ENCODE data around the gene TRAF3.

The TRAF3 gene

DNA sequence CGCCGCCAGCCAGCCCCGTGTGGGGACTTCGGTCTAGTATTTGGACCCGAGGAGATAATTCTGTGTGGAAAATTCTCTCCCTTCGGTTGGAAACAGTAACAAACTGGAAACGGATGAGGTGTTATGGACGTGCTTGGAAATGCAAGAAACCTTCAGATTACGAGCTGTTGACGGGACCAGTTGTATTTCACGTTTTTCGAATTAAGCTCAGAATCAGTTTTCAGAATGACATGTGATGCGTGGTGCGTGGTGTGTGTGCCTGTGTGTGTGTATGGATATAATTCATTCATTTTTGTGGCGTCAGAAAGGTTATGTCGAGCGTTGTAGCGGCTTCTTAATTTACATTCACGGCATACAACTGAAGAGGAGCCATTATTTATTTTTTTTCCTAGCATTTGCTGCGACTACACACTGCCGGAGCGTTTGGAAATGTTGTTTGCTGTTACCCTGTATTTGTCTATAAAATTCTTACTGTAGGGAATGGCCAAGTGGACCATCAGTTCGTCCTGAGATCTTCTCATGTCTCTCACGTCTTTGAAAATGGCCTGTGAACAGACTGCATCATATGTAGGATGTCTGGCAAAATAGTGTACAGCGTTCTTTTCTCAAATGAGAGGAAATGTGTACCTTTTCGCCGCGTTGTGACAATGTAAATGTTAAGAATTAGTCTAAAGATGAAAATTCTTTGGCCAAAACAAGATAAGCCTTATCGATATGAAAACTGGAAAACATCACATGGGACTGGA is 1.3 kb downstream of the TRAF3 start:
- no peak for DNase-seq

DNA sequence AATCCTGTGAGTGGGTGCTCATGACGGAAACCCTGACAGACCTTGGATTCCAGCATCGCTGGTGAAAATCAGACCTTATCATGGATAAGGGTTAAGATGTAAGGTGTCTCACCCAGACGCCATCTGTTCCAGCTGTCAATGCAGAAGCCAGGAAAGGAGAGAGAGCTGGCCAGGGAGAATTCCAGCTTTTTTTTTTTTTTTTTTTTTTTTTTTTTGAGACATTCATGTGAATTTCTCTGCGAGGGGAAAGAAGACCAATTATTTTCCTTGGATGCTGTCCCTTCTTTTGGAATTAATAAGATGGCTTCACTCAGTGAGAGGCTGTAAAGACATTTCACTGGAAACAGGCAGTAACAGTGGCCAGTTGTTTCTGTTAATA is 1.8 kb downstream of the TRAF3 start:
- DNase-seq = peak; percentile 76

DNA sequence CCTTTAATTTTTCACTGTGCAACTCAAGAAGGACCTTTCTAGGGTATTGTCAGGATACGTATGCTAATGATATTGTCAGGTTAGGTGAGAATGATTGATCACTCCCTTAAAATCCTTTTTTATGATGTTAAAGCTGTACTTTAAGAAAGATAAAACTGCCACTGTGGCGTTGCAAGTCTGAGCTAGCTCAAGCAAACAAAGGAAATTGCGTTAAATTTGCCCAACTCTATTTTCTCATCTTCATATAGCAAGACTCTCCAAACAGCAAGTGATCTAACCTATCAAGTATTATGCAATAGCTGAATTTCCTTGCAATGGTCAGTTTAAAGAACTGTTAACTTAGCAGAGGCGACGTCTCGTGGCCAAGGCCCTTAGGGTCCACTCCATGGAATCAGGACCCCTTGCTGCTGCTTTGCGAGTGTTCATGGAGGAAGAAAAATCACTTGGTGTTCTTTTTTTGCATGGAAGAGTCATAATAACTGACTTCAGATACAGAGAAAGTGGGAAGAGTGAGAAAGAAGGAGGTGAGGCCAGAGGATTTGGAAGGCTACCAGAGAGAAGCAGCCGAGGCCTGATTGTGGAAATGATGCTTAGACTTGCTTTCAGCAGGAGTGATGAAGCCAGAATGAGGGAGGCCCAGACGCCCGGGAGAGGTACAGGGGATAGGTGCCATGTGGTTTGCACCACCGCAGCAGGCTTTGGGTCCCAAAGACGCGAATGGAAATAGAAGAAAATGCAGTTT is 2.5 kb downstream of the TRAF3 start:
- DNase-seq = no peak

DNA sequence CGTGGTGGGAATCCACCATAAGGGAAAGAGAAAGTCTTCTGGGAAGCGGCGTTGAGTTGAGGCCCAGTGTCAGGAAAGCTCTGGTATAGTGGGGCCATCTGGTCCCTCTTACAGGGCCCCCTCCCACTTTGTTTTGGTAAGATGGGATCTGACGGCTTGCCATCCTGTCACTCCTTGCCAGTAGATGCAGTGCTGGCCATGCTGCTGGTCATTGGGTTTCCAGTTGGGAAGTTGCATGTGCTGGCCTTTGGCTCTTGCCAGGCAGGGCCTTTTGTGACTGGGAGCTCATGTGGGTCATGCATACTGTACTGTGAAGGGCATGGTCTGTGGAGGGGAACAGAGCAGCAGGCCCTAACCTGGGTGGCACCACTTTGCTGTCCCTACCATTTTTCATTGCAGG is 3.8 kb downstream of the TRAF3 start:
- no peak for DNase-seq

DNA sequence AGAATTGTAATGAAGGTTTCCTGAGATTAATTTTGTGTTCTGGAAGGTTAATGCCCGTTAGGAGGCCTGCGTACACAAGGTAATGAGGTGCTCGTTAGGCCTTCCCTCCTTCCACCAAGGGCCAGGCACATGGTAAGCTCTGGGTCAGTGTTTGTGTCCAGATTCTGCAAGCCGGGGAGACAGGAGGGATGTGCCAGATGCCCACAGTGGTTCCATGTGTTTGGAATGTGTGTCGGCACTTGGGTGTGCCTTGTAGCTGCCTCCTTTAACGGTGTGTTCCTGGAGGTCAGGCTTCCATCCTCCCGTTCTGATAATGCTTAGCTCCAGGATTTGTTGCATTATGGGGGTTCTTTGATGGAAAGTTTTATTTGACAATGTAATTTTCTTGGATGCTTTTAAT is 5.7 kb downstream of the TRAF3 start:
- DNase-seq = no peak

DNA sequence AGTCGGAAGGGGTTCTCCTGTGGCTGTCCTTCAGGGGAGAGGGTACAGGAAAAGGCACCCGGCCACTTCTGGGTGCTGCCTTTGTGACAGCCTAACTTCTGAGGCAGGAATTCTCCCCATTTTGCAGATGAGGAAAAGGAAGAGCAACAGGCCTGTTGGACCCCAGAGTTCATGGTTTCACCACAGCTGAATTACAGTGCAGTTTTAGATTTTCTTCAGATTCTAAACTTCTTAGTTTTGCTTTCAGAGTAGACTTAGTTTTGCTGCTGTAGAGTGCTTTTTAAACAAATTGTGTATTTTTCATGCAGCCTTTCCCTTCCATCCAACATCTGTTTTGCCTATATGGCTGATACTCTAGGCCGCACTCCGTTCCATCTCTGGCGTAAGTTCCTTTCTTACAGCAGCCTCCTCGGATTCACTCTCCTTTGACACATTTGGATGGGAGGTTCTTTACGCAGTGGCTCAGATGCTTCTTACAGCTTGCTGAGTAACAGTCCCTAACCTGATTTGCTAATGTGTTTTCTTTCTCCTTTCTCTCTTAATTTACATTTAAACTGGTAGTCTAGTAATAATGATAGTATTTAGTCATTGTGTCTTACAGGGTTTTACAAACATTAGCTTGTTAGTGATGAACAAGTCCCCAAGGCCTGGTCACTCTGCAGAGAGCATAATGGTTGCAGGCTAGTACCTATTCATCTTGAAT is 7.8 kb downstream of the TRAF3 start:
- DNase-seq = no peak

DNA sequence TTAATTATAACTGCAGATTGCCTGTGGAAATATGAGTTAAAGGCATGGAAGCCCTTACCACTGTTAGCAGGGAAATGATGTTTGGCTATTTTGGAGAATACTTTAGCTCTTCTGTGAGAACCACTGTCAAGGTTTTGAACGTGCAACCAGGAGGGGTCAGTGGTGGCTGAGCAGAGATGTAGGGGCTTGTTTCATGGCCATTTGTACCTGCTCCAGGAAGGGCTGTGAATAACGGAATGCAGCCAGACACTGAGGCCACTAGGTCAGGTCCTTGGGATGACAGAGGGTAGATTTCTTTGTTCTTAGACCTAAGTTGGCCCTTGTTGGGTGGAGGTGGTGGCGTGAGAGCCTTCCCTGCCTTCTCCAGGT is 8.3 kb downstream of the TRAF3 start:
- no peak for DNase-seq

DNA sequence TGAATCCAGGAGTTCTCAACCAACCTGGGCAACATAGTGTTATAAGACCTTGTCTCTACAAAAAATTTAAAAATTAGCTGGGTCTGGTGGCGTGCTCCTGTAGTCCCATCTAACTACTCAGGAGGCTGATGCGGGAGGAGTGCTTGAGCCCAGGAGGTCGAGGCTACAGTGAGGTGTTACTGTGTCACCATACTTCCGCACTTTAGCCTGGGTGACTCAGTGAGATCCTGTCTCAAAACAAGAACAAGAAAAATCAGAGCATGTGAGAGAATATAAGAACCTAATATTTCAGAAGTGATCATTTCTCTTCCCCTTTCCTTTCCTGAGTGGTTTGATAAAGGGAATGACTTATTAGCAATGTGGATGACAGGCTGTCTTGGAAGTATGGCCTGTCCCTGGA is 9.5 kb downstream of the TRAF3 start:
- no peak for DNase-seq

DNA sequence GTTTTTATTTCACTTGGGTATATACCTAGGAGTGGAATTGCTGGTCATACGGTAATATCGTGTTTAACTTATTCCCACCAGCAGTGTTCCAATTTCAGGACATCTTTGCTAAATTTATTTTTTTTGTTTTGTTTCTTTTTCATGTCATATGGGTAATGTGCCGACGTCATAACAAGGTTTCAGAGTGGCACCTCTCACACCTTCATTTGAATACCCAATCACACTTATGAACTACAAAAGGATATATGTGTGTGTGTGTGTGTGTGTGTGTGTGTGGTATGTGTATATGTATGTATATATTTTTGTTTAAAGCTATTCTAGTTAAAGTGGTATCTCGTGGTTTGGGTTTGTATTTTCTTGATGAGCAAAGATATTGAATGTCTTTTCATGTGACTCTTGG is 12.1 kb downstream of the TRAF3 start:
- no peak for DNase-seq

DNA sequence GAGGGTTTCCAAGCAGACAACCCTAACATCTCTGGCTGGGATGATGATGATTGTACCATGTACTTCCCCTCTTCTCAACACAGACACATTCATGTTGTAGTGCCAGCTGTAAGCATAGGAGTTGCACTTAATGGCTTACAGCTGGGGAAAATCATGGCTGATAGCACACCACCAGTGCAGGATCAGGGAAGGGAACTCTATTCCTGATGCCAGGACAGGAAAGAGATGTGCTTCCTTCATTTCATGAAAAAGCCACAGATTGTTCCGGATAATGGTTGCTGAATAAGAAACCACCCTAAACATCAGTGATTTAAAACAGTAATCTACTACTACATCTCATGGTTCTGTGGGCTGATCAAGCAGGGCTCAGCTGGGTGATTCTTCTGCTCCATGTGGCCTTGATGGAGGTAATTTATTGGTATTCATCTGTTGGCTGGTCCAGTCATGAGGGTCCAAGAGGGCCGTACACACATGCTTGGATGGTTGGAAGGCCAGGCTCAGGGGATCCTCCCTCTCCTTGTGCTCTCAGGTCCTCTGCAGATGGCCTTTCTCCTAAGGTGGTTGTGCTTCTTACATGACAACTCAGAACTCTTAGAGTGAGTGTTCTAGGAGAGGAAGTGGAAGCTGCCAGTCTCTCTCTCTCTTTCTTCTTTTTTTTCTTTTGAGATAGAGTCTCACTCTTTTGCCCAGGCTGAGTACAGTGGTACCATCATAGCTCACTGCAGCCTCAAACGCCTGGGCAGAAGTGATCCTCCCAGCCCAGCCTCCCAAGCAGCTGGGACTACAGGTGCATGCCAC is 16.5 kb downstream of the TRAF3 start:
- no peak for DNase-seq

DNA sequence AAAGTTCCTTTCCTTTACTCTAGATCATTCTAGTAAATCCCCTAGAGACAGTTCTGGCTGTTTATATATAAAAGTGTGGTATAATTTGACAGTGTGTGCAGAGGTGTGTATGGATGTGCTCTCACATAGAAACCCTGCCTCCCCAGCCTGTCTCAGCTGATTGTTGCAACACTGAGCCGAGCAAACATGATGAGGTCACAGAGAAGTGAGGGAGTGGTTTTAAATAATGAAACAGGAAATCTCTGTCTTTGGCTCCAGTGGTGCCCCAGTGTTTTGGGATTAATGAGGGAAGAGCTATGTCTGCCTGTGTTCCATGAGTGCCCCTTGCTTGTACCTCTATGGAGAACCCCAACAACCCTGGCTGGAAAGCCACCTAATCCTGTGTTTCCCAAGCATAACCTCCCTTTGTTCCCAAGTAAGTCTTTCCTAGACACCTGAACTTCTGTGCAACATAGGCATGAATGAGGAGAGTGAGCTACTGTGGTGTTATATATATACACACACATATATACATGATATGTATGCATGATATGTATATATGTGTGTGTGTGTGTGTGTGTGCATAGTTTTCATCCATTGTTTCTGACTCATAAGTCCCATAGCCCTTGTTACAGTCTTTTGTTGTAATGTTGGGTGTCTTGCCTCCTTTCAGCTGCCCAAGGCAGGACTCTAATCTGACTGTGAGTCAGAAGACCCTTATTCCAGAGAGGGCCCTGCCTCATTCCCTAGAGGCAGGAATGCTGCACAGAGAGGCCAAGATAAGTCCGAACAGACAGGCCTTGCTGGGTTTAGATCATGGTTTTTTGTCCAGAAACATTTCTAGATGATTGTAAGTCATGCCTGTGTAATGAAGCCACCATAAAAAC is 18.0 kb downstream of the TRAF3 start:
- DNase-seq = no peak

DNA sequence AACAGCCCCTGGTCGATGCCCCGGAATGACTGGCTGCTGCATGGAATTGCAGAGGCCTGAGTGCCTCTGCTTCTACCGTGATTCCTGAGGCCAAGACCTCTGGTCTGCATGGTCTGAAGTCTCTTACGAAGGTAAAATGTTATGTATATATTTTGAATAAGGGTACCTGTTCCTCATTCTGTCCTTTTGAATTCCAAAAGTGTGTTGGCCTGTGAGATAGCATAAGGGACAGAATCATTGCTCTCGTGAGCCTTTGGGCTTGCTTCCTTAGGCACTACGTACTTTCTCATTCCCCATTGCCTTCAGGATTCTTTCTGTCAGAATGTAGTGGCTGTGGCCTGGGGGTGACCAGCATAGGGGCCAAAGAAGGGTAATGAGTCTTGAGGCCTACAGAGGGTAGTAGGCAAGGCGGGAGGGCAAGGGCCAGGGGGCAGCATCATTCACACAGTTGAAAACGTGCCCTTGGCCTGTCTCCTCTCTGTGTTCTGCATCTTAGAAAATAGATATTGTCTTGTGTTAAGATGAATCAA is 19.5 kb downstream of the TRAF3 start:
- DNase-seq = no peak

DNA sequence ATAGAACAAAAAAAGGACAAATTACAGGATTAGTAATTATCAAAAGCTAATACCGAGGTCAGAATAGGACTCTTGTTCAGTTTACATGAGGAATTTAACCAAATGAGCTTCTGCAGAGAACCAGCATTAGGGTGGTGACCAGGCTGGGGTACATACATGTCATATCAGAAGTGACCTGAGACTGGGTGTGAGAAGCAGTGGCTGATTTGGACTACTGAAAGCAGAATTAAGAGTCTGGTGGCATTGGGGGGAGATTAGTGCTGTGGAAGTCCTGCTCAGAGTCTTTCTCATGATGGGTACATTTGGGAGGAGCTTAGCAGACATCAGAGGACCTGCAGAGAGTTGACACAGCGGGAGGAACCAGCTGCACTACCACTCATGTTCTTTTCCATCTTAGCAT is 21.7 kb downstream of the TRAF3 start:
- DNase-seq = no peak

DNA sequence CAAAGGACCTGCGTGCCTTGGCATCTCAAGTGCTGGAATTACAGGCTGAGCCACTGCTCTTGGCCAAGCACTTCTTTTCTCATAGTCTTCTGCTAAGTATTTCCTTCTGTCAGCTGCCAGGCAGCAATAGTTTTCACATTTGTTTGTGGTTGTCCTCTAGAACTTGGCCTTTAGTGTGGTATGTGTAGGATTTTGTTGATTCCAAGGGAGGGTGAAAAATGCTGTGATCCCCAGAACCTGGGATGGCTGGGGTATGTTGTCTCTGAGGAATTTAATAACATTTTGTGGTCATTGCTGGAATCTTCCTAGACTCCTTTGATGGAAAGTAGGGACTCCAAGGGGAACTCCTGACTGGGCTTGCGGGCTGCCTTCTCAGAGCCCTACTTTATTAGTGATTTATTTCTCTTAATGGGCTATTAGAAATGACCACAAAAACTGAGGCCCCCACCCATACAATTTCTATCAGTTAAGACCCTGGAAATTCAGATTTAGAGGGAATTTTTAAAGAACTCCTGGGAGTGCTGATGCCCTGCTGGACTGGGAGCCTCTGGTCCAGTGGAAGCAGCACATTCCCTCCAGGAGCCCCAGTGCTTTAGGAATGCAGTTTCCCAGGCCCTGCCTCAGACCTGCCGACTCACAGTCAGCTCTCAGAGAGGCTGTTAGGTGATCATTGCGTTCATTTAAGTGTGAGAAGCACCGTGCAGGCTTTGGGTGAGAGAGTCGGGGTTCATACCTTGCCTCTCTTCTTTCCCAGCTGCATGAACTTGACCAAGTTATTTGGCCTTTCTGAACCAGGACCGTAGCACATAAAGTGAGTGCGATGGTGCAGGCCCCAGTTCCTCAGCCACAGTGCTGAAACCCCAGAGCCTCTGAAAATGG is 22.7 kb downstream of the TRAF3 start:
- DNase-seq = no peak

DNA sequence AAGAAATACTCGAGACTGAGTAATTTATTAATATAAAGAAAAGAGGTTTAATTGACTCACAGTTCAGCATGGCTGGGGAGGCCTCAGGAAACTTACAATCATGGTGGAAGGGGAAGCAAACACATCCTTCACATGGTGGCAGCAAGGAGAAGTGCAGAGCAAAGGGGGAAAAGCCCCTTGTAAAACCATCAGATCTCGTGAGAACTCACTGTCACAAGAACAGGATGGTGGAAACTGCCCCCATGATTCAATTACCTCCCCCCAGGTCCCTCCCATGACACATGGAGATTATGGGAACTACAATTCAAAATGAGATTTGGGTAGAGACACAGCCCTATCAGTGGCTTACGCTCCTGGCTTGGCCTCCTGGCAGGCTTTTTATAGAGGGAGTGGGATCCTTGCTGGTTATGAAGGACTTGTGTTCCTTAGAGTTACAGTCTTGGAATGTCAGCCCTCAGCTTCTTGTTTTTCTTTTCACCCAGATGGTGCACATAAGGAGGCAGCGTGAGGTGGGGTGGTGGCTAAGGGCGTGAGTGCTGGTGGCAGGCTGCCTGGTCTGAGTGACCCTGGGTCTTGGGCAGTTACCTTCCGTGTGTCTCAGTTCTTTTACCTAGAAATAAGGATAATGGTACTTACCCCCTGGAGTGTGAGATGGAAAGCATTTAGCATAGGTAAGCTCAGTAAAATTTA is 25.7 kb downstream of the TRAF3 start:
- no peak for DNase-seq

DNA sequence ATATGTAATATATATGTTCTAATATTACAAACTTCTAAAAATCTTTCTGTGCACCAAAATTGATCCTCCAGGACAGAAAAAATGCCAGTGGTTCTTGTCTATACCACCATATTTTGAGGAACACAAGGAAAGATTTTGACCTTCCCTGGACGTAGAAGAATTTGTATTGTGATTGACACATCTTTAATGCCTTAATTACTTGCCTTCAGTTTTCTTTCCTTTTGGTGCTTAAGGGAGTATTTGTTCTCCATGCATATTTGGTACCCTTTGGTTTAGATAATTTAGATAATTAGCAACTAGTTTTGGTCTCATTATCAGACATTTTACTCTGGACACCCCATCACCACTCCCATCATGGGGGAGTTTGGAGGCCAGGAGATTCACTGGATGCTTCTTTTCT is 27.6 kb downstream of the TRAF3 start:
- DNase-seq = no peak

DNA sequence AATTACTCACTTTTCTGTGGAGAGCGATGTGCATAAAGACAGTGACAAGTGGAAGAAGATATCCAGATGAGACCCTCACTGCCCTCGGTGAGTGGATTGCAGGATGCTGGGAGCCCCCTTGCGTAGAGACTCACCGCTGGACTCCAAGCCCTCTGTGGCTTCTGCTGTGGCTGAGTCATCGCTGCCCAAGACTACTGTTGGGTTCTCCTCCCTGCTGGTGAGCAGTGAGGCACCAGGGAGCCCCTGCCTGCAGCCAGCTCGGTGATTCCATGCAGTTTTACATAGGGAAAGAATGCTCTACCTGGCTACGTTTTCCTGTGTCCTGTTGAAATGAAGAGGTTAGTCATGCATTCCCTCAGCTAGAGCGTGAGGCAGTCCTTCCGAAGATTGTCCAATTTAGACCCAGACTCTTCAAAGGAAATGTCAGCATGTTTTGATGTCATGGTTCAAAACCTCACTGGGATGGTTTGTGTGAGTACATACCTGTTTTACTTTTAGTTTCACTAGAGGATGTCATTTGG is 28.2 kb downstream of the TRAF3 start:
- DNase-seq = no peak

DNA sequence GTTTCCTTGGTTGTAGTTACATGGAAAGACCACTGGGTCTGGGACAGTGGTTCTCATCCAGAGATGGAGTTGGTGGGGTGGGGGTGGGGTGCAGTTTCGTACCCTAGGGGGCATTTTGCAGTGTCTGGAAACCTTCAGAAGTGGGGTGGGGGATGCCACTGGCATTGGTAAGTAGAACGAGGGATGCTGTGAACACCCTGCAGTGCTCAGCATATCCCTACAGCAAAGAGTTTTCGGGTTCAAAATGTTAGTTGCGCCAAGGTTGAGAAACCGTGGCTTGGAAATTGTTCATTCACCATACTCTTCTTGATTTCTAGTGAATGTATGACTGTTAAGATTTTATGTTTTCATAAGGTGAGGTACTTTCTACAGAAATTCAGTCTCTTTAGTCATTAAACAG is 28.7 kb downstream of the TRAF3 start:
- DNase-seq = no peak

DNA sequence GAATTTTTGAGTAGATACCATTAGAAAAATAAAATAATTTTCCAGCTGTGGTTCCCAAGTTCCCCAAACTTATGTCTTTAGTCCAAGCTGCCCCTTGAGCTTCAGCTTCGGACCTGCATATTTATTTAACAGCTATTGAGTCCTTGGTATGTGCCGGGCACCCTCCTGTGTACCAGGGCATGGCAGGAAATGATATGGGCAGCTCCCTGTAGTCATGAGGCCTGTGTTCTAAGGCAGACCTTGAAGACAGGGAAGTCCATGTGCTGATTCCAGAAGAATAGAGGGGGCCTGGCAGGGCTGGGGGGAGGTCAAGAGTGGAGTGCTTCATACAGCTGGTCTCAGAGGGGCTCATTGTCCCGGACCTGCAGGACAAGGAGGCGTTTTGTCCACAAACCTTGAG is 29.2 kb downstream of the TRAF3 start:
- no peak for DNase-seq

DNA sequence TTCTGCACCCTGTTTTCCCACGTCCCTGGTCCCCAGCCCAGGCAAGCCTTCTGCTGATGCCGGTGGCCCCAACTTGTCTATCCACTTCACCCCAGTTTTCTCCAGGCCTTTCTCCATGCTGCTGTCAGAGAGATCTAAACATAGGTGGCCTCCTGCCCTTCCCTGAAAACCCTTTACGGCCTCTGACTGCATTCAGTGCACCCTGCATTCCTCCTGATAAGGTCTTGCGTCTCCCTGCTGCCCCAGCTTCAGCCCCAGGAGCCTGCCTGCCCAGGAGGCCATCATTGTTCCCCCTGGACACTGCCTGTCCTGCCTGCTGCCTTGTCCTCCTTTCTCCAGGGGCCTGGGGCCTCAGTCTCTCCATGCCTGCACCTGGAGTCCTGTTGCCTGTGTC is 29.8 kb downstream of the TRAF3 start:
- no peak for DNase-seq

Data from NCI-H2171 (cell line).